Omental fat pad (tissue), 4 donors: ENCODE measurements around the gene DOK3. TPM values are rescaled to one million over a fixed set of nuclear protein-coding genes. Genes with fewer than 3 reads are reported as not detected.

ENCODE experiments used
- ATAC-seq: fragments of 150-250 bp; one replicate; pipeline ENCODE4 v1.9.1; 2016; ENCODE audit warnings: mild to moderate bottlenecking, moderate library complexity; ENCODE audit not compliant: low FRiP score
- DNase-seq: peaks from one replicate; pipeline ENCODE4 v3.0.0-alpha.2; 2019; ENCODE audit warnings: low spot score
- total RNA-seq, 4 donors: library from RNA; depleted of rRNA; stranded (reverse); fragments of >200 nt; gene quantifications; one replicate each; pipeline ENCODE4 v1.1.0, GENCODE V29; 2016
- TF ChIP-seq, protein P1 (sequence below), 3 donors: fragments of 450-650 bp; IDR thresholded peaks; one replicate each; pipeline ENCODE4 v1.5.1; 2016 to 2017; ENCODE audit warnings: antibody characterized with exemption in 3 of 3, mild to moderate bottlenecking in 3 of 3, moderate library complexity in 2 of 3

The DOK3 gene
- total RNA-seq, 4 donors from 2014 or later = 7.4 to 41.0 (median 16.3) TPM

DNA sequence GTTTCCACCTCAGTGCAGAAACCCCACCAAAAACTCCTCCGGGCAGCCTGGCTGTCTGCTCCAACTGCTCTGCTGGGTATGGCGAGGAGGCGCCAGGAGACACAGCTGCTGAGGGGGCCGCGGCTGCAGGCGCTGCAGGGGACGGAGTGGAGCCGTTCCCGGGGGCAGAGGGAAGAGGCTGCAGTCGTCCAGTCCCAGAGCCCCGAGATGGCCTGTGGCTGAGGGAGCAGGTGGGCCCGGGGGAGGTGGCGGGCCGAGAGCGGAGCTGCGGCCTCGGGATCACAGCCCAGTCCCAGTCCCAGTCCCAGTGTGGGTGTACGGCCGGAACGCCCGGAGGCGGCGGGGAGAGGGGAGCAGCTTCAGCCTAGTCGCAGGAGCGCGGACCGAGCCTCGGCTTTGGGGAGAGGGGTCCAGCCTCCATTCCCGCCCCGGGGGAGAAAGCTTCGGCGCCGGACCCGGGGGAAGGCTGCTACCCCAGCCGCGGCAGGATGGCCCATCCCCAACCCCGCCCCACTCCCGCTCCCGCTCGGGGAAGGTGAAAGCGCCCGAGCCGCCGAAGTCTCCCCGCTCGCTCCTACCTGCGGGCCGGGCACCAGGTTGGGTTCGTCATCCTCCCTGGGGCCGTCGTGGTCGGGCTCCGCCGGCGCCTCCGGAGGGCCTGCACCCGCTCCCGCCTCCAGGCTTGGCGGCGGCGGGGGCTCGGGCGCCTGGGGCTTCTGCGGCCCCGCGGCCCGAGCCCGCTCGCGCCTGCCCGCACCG is 44.2 kb upstream of the DOK3 start:
- no peak for DNase-seq
- peak; percentile 42 for ATAC-seq
- TF ChIP-seq, protein P1, sequence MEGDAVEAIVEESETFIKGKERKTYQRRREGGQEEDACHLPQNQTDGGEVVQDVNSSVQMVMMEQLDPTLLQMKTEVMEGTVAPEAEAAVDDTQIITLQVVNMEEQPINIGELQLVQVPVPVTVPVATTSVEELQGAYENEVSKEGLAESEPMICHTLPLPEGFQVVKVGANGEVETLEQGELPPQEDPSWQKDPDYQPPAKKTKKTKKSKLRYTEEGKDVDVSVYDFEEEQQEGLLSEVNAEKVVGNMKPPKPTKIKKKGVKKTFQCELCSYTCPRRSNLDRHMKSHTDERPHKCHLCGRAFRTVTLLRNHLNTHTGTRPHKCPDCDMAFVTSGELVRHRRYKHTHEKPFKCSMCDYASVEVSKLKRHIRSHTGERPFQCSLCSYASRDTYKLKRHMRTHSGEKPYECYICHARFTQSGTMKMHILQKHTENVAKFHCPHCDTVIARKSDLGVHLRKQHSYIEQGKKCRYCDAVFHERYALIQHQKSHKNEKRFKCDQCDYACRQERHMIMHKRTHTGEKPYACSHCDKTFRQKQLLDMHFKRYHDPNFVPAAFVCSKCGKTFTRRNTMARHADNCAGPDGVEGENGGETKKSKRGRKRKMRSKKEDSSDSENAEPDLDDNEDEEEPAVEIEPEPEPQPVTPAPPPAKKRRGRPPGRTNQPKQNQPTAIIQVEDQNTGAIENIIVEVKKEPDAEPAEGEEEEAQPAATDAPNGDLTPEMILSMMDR (IDR thresholded peaks at IDR 0.05) = no peak

GRCh38 chr5:177552839-177553455 is 43.3 kb upstream of the DOK3 start:
- ATAC-seq (no peak), DNase-seq (no peak)
- TF ChIP-seq, protein P1 (IDR thresholded peaks at IDR 0.05) = no peak

- DNase-seq = no peak
- TF ChIP-seq, protein P1 (IDR thresholded peaks at IDR 0.05) = no peak
- ATAC-seq = no peak
Observed at GRCh38 chr5:177550122-177550521, 40.5 kb upstream of the DOK3 start.

DNA sequence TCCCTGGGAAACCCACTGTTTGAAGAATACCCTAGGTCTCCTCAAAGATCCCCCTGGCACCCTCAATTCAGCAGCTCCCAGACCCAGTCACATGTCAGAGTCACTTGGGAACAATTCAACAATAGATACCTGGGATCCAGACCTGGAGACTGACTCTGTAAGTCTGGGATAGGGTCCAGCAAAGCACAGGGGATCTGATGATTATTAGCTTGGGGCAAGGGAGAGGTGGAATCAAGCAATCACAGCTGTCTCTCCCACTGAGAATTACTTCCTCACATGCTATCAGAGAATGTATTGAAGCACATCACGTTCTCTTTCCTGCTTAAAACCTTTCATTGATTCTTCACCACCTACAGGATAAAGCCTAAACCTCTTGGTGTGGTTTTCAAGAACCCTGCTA is 38.9 kb upstream of the DOK3 start:
- DNase-seq (no peak), ATAC-seq (no peak)
- TF ChIP-seq, protein P1 (IDR thresholded peaks at IDR 0.05) = no peak

GRCh38 chr5:177547736-177548135 is 38.1 kb upstream of the DOK3 start:
- TF ChIP-seq, protein P1 (IDR thresholded peaks at IDR 0.05) = no peak
- ATAC-seq = no peak
- DNase-seq = no peak

DNA sequence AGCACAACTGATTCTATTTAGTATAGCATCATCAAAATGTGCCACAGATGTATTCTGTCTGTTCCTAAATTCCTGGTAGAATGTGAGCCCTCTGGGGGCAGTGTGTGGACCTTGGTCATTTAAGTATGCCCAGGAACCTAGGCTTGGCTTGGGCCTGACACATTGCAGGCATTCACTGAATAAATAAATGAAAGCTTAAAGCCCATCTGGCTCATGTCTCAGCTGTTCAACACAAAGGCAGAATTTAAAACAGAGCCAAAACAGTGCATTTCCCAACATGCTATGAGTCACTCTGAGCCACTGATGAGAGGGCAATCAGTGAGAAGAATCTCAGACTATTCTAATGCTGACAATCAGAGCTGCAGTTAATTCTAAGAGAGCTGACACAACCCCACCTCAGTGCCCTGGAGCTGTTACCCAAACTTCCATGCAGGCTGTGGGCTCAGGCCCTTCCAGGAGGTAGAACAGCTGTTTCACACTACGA is 36.7 kb upstream of the DOK3 start:
- ATAC-seq = peak; percentile 89
- DNase-seq = no peak
- TF ChIP-seq, protein P1 (IDR thresholded peaks at IDR 0.05) = no peak
